Ascending aorta (tissue), 2 donors: ENCODE measurements around the gene TMEM178B. TPM values are rescaled to one million over a fixed set of nuclear protein-coding genes. Genes with fewer than 3 reads are reported as not detected.

Experiments
- DNase-seq, 2 donors: peaks; one replicate each; pipeline ENCODE4 v3.0.0-alpha.2; 2019; ENCODE audit warnings: low spot score in 2 of 2
- H3K27ac ChIP-seq, 2 donors: fragments of 200-600 bp; sonication (generic); one replicate each; pipeline ENCODE4 v1.5.1; 2016 to 2017; ENCODE audit warnings: mild to moderate bottlenecking in 1 of 2
- H3K27me3 ChIP-seq: fragments of 200-600 bp; sonication (generic); one replicate; pipeline ENCODE4 v1.5.1; 2017
- H3K36me3 ChIP-seq, 2 donors: fragments of 200-600 bp; sonication (generic); one replicate each; pipeline ENCODE4 v1.5.1; 2016
- H3K4me1 ChIP-seq, 2 donors: fragments of 200-600 bp; sonication (generic); one replicate each; pipeline ENCODE4 v1.5.1; 2016 to 2017; ENCODE audit warnings: mild to moderate bottlenecking in 1 of 2
- H3K4me3 ChIP-seq, 2 donors: fragments of 200-600 bp; sonication (generic); one replicate each; pipeline ENCODE4 v1.5.1; 2016 to 2017; ENCODE audit warnings: mild to moderate bottlenecking in 1 of 2
- H3K9me3 ChIP-seq, 2 donors: fragments of 200-600 bp; sonication (generic); one replicate each; pipeline ENCODE4 v1.5.1; 2016
- CTCF ChIP-seq, 3 experiments: fragments of 200-600 bp in 2 of 3; fragments of 450-650 bp in 1 of 3; sonication (generic) in 2 of 3; IDR thresholded peaks; one replicate each; pipeline ENCODE4 v1.5.1; 2016 to 2019; ENCODE audit warnings: antibody characterized with exemption in 3 of 3, mild to moderate bottlenecking in 1 of 3, moderate library complexity in 1 of 3
- intact Hi-C: fragments of 100-400 bp; cut with DNase I; formaldehyde crosslinking; loops from one replicate; pipeline ENCODE4 v1.15.1; 2023
- total RNA-seq: library from RNA; depleted of rRNA; stranded (reverse); fragments of >200 nt; gene quantifications from one replicate; pipeline ENCODE4 v1.1.0, GENCODE V29; 2016

TMEM178B gene
- total RNA-seq, 1 donor from 2014 or later, result 1.9 TPM

GRCh38 chr7:141158561-141158960 lies 84.7 kb downstream of the TMEM178B start:
- TF ChIP-seq CTCF (IDR thresholded peaks at IDR 0.05), result no peak
- no peaks in the 10 kb centered on the region for H3K27me3 ChIP-seq
- no peaks in the 10 kb centered on the region for H3K9me3 ChIP-seq
- intact Hi-C loops, result no loop called here
- no peak overlapping the region for H3K4me3 ChIP-seq
- H3K4me1 ChIP-seq, result no peaks in the 10 kb centered on the region
- no peaks in the 10 kb centered on the region for H3K36me3 ChIP-seq
- DNase-seq, result no peak
- H3K27ac ChIP-seq, result no peak overlapping the region

GRCh38 chr7:141160246-141160860 lies 86.5 kb downstream of the TMEM178B start:
- TF ChIP-seq CTCF (IDR thresholded peaks at IDR 0.05), result no peak
- H3K27ac ChIP-seq, result no peak overlapping the region
- no peaks in the 10 kb centered on the region for H3K36me3 ChIP-seq
- H3K4me3 ChIP-seq, result no peak overlapping the region
- no peaks in the 10 kb centered on the region for H3K4me1 ChIP-seq
- H3K27me3 ChIP-seq, result no peaks in the 10 kb centered on the region
- no peaks in the 10 kb centered on the region for H3K9me3 ChIP-seq
- intact Hi-C loops, result no loop called here
- DNase-seq, result no peak

DNA sequence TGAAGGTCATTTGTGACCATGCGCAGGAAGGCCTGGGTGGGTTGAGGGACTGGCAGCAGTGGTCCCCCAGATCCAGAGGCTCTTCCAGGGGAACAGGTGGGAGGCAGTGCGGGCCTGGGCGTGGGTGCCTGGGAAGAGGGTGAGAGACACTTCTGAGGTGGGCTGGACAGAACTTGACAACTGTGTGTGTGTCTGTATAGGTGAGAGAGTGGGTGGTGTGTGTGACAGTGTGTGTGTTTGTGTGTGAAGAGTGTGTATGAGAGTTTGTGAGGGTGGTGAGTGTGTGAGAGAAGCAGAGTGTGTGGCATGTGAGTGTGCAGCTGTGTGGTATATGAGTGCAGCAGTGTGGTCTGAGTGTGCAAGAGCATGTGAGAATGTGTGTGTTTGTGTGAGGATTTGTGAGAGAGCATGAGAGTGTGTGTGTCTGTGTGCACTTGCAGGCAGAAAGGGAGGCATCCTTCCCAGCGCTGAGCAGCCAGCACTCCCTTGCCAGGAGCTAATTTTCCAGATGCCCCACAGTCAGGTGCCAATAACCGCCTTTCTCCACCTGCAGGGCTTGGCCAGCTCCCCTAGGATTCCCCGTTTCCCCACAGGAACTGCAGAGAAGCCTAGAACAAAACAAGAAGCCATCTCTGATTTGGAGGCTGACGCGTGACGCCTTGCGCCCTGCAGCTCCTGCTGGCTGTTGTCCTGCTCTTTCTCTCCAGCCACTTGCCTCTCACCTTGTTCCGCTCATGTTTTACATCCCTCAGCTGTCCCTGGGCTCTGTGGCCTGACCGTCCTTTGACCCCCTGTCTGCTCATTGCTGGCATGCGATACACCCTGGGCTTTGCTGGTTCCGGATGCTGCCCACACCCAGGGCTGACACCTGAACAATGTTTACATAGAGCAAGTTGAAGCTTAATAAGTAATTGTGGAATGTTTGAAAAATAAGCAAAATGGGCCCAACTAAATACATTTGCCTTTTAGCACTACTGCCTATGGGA lies 88.0 kb downstream of the TMEM178B start:
- TF ChIP-seq CTCF (IDR thresholded peaks at IDR 0.05), result no peak
- Histone ChIP-seq H3K4me1 (no peaks in the 10 kb centered on the region), H3K27ac (no peak overlapping the region), H3K36me3 (no peaks in the 10 kb centered on the region), H3K4me3 (no peak overlapping the region), H3K27me3 (no peaks in the 10 kb centered on the region), H3K9me3 (no peaks in the 10 kb centered on the region)
- no peak for DNase-seq
- intact Hi-C loops, result no loop called here

GRCh38 chr7:141165521-141165920 lies 91.7 kb downstream of the TMEM178B start:
- H3K9me3 ChIP-seq, result no peaks in the 10 kb centered on the region
- no peak overlapping the region for H3K27ac ChIP-seq
- no peak for DNase-seq
- no peaks in the 10 kb centered on the region for H3K27me3 ChIP-seq
- no peaks in the 10 kb centered on the region for H3K36me3 ChIP-seq
- TF ChIP-seq CTCF (IDR thresholded peaks at IDR 0.05), result no peak
- H3K4me1 ChIP-seq, result no peaks in the 10 kb centered on the region
- intact Hi-C loops, result no loop called here
- H3K4me3 ChIP-seq, result no peak overlapping the region

DNA sequence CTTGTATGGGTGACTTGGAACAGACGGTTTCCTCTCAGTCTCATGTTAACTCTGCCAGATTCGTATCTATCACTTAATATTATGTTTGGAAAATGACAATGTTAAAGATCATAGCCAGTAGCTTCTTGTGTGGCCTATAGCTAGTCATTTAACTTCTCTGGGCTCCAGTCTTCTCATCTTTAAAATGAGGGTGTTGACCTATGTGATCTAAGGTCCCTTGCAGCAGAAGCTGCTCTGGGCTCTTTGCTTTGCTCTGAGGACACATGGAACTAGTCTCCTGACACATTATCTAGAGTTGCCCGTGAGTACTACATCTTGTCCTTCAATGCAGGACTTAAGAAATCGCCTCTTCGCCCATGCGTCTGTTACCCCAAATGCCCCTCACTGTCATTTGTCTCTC lies 93.1 kb downstream of the TMEM178B start:
- no peak for TF ChIP-seq CTCF (IDR thresholded peaks at IDR 0.05)
- Histone ChIP-seq H3K27me3 (no peaks in the 10 kb centered on the region), H3K36me3 (no peaks in the 10 kb centered on the region), H3K4me3 (no peak overlapping the region), H3K27ac (no peak overlapping the region), H3K9me3 (no peaks in the 10 kb centered on the region), H3K4me1 (no peaks in the 10 kb centered on the region)
- intact Hi-C loops, result no loop called here
- no peak for DNase-seq
